SU-DHL-6 (cell line): Measurements from ENCODE around the gene P2RY14.

Source experiments
- EZH2phosphoT487 ChIP-seq: fragments of 200-600 bp; sonication (generic), shearing (Covaris generic); conservative IDR thresholded peaks from 2 replicates; pipeline ENCODE4 v1.6.1; 2018; ENCODE audit warnings: mild to moderate bottlenecking, antibody characterized with exemption, low read length, moderate library complexity, mixed read lengths
- TF ChIP-seq, protein P1 (sequence below): fragments of 200-600 bp; sonication (generic); IDR thresholded peaks from one replicate; pipeline ENCODE4 v1.5.1; 2017; ENCODE audit warnings: antibody characterized with exemption, mild to moderate bottlenecking, low read length, moderate library complexity; ENCODE audit not compliant: insufficient read depth, poor library complexity, severe bottlenecking

- TF ChIP-seq, protein P1, sequence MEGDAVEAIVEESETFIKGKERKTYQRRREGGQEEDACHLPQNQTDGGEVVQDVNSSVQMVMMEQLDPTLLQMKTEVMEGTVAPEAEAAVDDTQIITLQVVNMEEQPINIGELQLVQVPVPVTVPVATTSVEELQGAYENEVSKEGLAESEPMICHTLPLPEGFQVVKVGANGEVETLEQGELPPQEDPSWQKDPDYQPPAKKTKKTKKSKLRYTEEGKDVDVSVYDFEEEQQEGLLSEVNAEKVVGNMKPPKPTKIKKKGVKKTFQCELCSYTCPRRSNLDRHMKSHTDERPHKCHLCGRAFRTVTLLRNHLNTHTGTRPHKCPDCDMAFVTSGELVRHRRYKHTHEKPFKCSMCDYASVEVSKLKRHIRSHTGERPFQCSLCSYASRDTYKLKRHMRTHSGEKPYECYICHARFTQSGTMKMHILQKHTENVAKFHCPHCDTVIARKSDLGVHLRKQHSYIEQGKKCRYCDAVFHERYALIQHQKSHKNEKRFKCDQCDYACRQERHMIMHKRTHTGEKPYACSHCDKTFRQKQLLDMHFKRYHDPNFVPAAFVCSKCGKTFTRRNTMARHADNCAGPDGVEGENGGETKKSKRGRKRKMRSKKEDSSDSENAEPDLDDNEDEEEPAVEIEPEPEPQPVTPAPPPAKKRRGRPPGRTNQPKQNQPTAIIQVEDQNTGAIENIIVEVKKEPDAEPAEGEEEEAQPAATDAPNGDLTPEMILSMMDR, result no peak
- TF ChIP-seq EZH2phosphoT487, result no peak
Measured at GRCh38 chr3:151314137-151314536, 35.8 kb upstream of the P2RY14 start.
